ENCODE data around the gene OBSL1.

The OBSL1 gene

GRCh38 chr2:219530048-219530963, 41.0 kb downstream of the OBSL1 start:
- peak; percentile 92 for DNase-seq

- no peak for DNase-seq
Measured at GRCh38 chr2:219527472-219527871, 43.9 kb downstream of the OBSL1 start.

GRCh38 chr2:219527076-219527394, 44.3 kb downstream of the OBSL1 start:
- DNase-seq: no peak

- DNase-seq: no peak
Measured at GRCh38 chr2:219526320-219527075, 44.8 kb downstream of the OBSL1 start.

- no peak for DNase-seq
Measured at GRCh38 chr2:219525533-219526232, 45.7 kb downstream of the OBSL1 start.

- no peak for DNase-seq
Measured at GRCh38 chr2:219524817-219525216, 46.5 kb downstream of the OBSL1 start.

GRCh38 chr2:219523031-219523671, 48.2 kb downstream of the OBSL1 start:
- DNase-seq: no peak

GRCh38 chr2:219522111-219523030, 49.0 kb downstream of the OBSL1 start:
- DNase-seq: no peak

GRCh38 chr2:219521066-219521880, 50.1 kb downstream of the OBSL1 start:
- DNase-seq: no peak

- no peak for DNase-seq
Measured at GRCh38 chr2:219520079-219520478, 51.3 kb downstream of the OBSL1 start.

GRCh38 chr2:219519526-219519916, 51.8 kb downstream of the OBSL1 start:
- DNase-seq: no peak

- no peak for DNase-seq
Measured at GRCh38 chr2:219517954-219518778, 53.2 kb downstream of the OBSL1 start.

GRCh38 chr2:219516888-219517287, 54.5 kb downstream of the OBSL1 start:
- no peak for DNase-seq

GRCh38 chr2:219515874-219516629, 55.3 kb downstream of the OBSL1 start:
- no peak for DNase-seq

- DNase-seq: no peak
Measured at GRCh38 chr2:219514836-219515235, 56.5 kb downstream of the OBSL1 start.

- no peak for DNase-seq
Measured at GRCh38 chr2:219514196-219514761, 57.1 kb downstream of the OBSL1 start, which contains the start of gene ASIC4. Gene ASIC4 (plus strand): TSS chr2:219514482. CDS start chr2:219514725, 243 bp downstream.

GRCh38 chr2:219513787-219514186, 57.6 kb downstream of the OBSL1 start:
- DNase-seq: no peak

- no peak for DNase-seq
Measured at GRCh38 chr2:219512524-219513216, 58.7 kb downstream of the OBSL1 start.
